AG04449 (cell line): ENCODE data around the gene KIAA0825.

Experiments
- CTCF ChIA-PET: fragments of 350-600 bp; formaldehyde crosslinking; extraction: SDS; loops from one replicate; lab custom pipeline; 2021; ENCODE audit warnings: antibody characterized with exemption; lab: Yijun Ruan, JAX
- POLR2A ChIA-PET: fragments of 400-600, 350-600 bp; formaldehyde crosslinking; extraction: SDS; loops from one replicate; lab custom pipeline; 2020; ENCODE audit warnings: antibody characterized with exemption, inconsistent platforms; lab: Yijun Ruan, JAX
- DNase-seq: peaks from one replicate; pipeline ENCODE4 v3.0.0-alpha.2; 2010; ENCODE audit warnings: low read depth, low spot score
- H3K4me3 ChIP-seq: 2 replicates; pipeline ENCODE4 v1.5.1; 2011; ENCODE audit warnings: low read depth, mild to moderate bottlenecking, control low read depth, low read length
- CTCF ChIP-seq: IDR thresholded peaks from one replicate; pipeline ENCODE4 v1.5.1; 2011; ENCODE audit warnings: mild to moderate bottlenecking, moderate library complexity, low read length, control low read depth, inconsistent platforms; ENCODE audit not compliant: insufficient read depth; ENCODE audit errors: missing control alignments

The KIAA0825 gene

GRCh38 chr5:94168151-94168550, 450.3 kb downstream of the KIAA0825 start:
- ChIA-PET CTCF (no interaction called here), POLR2A (no interaction called here)
- no peak for TF ChIP-seq CTCF
- no peak overlapping the region for H3K4me3 ChIP-seq
- DNase-seq: no peak

DNA sequence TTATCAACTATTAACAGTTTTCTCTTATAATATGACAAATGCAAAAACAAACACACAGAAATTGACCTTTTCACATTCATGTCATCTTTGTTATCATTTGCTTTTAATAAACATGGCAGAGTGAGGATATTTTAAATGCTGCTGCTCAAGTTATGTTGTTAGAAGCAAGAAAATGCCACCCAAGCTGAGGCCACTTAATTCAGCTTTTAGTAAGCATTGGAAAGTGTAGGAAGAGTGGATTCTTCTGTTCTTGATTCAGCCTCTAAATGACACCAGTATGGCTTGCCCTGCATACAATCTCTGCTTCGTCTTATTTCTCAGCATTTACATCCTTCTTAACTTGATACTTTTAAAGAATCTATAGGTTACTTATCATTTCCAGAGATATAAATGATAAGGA, 456.6 kb downstream of the KIAA0825 start:
- no peak for TF ChIP-seq CTCF
- no peak overlapping the region for H3K4me3 ChIP-seq
- POLR2A ChIA-PET: no interaction called here
- CTCF ChIA-PET: no interaction called here
- DNase-seq: no peak

DNA sequence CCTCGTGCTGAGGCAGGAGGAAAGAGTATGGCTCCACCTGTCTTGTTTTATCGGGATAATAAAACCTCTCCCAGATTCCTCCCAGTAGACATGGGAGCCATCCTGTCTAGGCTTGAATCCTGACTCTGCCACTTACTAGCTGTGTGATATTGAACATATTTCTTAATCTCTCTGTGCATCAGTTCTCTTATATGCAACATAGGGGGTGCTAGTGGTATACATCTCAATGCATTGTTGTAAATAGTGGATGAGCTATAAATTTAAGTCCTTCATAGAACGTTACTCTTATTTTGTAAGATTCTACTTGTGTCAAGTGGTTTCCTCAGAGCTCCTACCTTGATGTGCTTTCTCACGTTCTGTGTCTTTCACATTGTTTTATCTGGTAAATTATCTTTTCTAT, 459.3 kb downstream of the KIAA0825 start:
- no peak for TF ChIP-seq CTCF
- ChIA-PET POLR2A (no interaction called here), CTCF (no interaction called here)
- no peak overlapping the region for H3K4me3 ChIP-seq
- DNase-seq: no peak

DNA sequence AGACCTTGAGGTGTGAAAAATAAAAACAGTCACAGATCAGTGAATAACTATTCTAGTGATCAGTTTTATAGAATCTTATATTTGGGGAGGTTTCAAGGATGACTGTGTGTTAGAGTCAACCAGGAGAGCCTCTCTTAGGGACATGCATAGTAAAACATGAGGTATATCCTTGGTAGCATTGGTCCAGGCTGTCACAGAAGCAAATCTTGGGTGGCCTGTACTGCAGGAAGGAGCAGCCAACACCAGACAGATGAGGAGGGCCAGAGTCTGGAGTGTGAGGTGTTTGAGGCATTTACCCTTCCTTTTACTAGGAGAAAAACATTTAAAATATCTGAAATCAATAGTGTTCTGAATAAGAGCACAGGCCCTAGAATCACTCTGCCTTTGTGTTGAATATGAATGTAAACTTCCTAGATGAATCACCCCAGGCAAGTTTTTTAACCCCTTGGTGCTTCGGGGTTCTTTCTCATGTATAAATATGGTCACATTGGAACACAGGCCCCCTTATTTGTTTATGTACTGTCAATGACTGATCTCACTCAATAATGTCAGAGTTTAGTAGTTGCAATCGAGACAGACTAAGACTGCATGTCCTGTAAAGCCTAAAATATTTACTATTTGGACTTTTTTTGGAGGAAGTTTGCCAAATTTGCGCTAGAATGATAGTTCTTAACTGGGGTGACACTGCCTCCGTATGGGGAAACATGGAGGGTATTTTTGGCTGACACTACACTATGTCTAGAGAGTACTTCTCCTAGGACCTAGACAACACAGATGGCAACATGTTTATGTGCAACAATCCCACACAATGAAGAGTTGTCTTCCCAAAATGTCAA, 460.5 kb downstream of the KIAA0825 start:
- POLR2A ChIA-PET: interaction anchor here (0.7 kb wide), 1 partner anchor 855 kb away, joined by 3 read pairs; no protein-coding TSS in a partner anchor

DNA sequence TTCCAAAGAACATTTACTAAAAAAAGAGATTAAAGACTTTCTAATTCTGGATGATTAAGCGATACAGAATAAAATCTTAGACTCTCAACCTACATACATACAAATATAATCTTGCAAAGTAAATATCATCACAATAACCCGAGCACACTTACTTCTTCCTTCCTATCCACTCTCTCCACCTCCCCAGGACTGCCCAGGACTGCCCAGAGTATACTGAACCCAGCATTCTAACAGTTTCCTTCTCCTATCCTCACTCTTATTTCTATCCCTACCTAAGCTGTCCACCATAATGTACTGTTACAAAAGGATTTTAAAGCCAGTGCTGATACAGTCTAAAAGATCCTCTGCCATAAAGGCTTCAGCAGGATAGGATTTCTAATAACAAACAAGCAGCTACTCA, 463.7 kb downstream of the KIAA0825 start:
- POLR2A ChIA-PET: no interaction called here

More for the DNA sequence above, 460.5 kb downstream of the KIAA0825 start:
- no peak for TF ChIP-seq CTCF
- no peak for DNase-seq
- CTCF ChIA-PET: no interaction called here
- no peak overlapping the region for H3K4me3 ChIP-seq

More for the DNA sequence above, 463.7 kb downstream of the KIAA0825 start:
- CTCF ChIA-PET: interaction anchor here (2.0 kb wide), 1 partner anchor 583 kb away, joined by 6 read pairs; no protein-coding TSS in a partner anchor
- DNase-seq: no peak
- no peak overlapping the region for H3K4me3 ChIP-seq
- no peak for TF ChIP-seq CTCF
